ENCODE data around the gene PDZD2.

DNA sequence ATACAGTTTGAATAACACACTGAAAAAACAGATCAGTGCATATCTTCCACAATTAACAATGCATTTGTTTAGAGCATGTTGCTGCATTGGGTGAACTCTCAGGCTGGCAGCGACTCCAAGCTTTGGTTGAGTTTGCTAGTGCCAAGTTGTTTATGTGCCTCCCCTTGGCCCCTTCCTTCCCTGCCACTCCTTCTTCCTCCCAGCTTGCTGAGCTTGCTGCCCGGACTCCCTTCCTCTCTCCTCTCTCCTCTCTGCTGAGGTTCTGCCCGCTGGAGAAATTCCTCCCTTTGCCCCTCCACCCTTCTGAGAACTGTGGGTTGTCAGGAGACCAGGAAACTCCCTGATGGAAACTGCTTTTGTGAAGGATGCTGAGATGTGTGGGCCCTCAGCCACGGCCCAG, 247.3 kb downstream of the PDZD2 start:
- TF ChIP-seq, protein P1, sequence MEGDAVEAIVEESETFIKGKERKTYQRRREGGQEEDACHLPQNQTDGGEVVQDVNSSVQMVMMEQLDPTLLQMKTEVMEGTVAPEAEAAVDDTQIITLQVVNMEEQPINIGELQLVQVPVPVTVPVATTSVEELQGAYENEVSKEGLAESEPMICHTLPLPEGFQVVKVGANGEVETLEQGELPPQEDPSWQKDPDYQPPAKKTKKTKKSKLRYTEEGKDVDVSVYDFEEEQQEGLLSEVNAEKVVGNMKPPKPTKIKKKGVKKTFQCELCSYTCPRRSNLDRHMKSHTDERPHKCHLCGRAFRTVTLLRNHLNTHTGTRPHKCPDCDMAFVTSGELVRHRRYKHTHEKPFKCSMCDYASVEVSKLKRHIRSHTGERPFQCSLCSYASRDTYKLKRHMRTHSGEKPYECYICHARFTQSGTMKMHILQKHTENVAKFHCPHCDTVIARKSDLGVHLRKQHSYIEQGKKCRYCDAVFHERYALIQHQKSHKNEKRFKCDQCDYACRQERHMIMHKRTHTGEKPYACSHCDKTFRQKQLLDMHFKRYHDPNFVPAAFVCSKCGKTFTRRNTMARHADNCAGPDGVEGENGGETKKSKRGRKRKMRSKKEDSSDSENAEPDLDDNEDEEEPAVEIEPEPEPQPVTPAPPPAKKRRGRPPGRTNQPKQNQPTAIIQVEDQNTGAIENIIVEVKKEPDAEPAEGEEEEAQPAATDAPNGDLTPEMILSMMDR (IDR thresholded peaks at IDR 0.05): no peak
- TF ChIP-seq POLR2A (IDR thresholded peaks at IDR 0.05): no peak

Data from vagina (tissue), 2 donors.